ENCODE data around the gene PRAMEF13. TPM values are rescaled to one million over a fixed set of nuclear protein-coding genes. Genes with fewer than 3 reads are reported as not detected.

The PRAMEF13 gene, protein sequence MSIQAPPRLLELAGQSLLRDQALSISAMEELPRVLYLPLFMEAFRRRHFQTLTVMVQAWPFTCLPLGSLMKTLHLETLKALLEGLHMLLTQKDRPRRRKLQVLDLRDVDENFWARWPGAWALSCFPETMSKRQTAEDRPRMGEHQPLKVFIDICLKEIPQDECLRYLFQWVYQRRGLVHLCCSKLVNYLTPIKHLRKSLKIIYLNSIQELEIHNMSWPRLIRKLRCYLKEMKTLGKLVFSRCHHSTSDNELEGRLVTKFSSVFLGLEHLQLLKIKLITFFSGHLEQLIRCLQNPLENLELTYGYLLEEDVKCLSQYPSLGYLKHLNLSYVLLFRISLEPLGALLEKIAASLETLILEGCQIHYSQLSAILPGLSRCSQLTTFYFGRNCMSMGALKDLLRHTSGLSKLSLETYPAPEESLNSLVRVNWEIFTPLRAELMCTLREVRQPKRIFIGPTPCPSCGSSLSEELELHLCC
- polyA plus RNA-seq: not detected in 2 replicates

DNA sequence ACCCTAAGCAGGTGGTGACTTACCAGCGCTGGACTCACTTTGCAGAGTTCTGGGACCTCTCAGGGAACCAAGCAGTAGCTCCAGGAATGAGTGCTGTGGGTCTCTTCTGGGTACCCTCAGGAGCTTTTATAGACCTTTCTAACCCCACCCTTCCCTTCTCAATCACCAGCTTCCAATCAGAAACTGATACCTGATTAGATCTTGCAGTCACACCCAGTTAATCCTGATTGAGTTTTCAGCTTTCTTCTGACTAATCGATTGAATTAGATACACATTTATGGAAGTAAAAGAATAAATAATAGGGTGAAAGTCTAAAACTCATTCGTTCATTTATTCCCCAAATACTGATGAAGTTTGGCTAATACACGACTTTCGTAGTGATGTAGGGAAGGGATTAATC is at the start of gene PRAMEF13:
Gene PRAMEF13, minus strand, starts transcription at position 101 of the 400 bp plus-strand sequence. CDS start 1,820 bp downstream, outside the sequence.

DNA sequence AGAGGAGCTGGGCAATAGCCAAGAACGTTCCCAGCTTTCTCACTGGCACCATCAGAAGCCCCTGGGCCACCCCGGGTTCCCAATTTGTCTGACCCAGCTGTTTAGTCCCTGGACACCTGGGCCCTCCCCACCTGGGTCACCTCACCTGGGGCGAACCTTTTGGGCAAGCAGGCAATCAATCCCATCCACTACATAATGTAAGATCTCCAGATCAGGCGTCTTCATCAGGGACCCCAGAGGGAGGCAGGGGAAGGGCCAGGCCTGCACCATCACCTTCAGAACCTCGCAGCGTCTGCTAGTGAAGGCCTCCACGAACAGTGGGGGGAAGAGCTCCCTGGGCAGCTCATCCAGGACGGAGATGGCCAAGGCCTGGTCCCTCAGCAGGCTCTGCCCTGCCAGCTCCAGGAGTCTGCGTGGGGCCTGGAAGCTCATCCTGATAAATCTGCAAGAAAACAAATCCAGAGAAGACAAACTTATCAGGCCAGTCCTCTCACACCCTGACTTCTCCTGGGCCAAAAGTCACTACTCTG is 24.5 kb upstream of the PRAMEF13 start, which contains the start of gene PRAMEF18:
Gene PRAMEF18, minus strand, starts transcription at position 480 of the 530 bp plus-strand sequence. Its CDS starts 48 bp downstream, at position 432.

DNA sequence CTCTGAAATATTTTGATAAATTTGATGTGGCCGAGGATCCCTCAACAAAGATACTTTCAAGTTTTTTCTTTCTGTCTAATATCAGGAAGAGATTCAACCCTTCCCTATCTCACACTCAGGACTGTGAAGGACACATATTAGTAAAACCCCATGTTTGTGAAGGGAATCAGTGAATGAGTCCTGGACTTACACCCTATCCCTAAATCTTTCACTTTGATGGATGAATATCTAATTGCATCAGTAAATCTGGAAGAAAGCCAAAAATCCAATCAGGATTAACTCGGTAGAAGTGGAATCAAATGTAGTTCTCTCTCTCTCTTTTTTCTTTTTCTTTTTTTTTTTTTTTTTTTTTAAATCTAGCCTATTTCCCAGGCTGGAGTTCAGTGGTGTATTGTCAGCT is 29.7 kb downstream of the PRAMEF13 start, which contains the start of gene PRAMEF9:
Gene PRAMEF9, plus strand, starts transcription at position 301 of the 400 bp plus-strand sequence. CDS start 3,433 bp downstream, outside the sequence.

DNA sequence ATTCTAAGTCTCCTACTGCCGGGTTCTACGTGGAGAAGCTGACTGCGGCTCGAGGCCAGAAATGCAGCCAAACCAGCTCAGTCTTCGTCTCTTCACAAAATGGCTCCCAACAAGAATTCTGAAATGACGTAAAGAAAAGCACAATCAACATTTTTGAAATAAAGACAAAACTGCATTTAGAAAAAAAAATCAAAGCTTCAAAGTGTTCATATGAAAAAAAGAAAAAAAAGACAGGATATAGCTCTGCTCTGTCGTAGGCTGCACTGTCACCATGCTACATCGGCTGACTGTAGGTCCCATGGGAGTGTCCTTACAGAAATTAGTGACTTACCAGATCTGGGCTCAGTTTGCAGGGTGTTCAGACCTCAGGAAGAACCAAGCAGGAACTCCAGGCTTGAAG is 35.7 kb downstream of the PRAMEF13 start, which contains the start of gene HNRNPCL4:
Gene HNRNPCL4, minus strand, starts transcription at position 101 of the 400 bp plus-strand sequence. CDS start 164 bp downstream, outside the sequence.

DNA sequence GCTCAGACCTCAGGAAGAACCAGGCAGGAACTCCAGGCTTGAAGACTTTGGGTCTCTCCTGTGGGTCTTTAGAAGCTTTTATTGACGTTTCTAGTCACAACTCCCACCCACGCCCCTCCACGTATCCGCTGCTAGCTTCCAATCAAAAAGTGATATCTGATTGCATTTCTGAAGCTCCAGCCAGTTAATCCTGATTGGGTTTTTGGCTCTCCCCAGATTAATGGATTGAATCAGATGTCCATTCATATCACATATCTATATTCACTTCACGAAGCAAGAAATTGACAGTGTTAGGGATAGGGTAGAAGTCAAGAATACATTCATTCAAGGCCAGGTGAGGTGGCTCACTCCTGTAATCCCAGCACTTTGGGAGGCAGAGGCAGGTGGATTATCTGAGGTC is 45.3 kb downstream of the PRAMEF13 start, which contains the start of gene PRAMEF26:
Gene PRAMEF26, minus strand, starts transcription at position 101 of the 400 bp plus-strand sequence. CDS start 2,914 bp downstream, outside the sequence.

Other genes starting within 250 kb of the PRAMEF13 start
- not detected in 2 replicates for gene PRAMEF27, start 144.8 kb downstream of the PRAMEF13 start, polyA plus RNA-seq
- gene HNRNPCL3, start 140.6 kb downstream of the PRAMEF13 start, polyA plus RNA-seq: not detected in 2 replicates
- gene PRAMEF25, start 130.6 kb downstream of the PRAMEF13 start, polyA plus RNA-seq: not detected in 2 replicates
- gene HNRNPCL2, start 84.6 kb downstream of the PRAMEF13 start, polyA plus RNA-seq: not detected in 2 replicates
- not detected in 2 replicates for gene PRAMEF26, start 45.4 kb downstream of the PRAMEF13 start, polyA plus RNA-seq
- gene HNRNPCL4, start 35.8 kb downstream of the PRAMEF13 start, polyA plus RNA-seq: not detected in 2 replicates
- not detected in 2 replicates for gene PRAMEF9, start 29.6 kb downstream of the PRAMEF13 start, polyA plus RNA-seq
- not detected in 2 replicates for gene PRAMEF18, start 24.7 kb upstream of the PRAMEF13 start, polyA plus RNA-seq
- gene PRAMEF5, start 52.8 kb upstream of the PRAMEF13 start, polyA plus RNA-seq: not detected in 2 replicates
- gene PRAMEF8, start 83.7 kb upstream of the PRAMEF13 start, polyA plus RNA-seq: not detected in 2 replicates
- gene PRAMEF33, start 102.1 kb upstream of the PRAMEF13 start, polyA plus RNA-seq: not detected in 2 replicates
- gene PRAMEF15, start 114.2 kb upstream of the PRAMEF13 start, polyA plus RNA-seq: not detected in 2 replicates
- gene PRAMEF14, start 145.7 kb upstream of the PRAMEF13 start, polyA plus RNA-seq: not detected in 2 replicates
- not detected in 2 replicates for gene PRAMEF19, start 170.5 kb upstream of the PRAMEF13 start, polyA plus RNA-seq
- not detected in 2 replicates for gene PRAMEF17, start 188.2 kb upstream of the PRAMEF13 start, polyA plus RNA-seq
- not detected in 2 replicates for gene PRAMEF20, start 209.0 kb upstream of the PRAMEF13 start, polyA plus RNA-seq